ENCODE data around the gene TRMT112.
"Not testable (repeated sequence)": the region's sequence is repeated elsewhere in the genome, so short reads cannot be mapped to it uniquely, and the experiment has no call there.

The TRMT112 gene

DNA sequence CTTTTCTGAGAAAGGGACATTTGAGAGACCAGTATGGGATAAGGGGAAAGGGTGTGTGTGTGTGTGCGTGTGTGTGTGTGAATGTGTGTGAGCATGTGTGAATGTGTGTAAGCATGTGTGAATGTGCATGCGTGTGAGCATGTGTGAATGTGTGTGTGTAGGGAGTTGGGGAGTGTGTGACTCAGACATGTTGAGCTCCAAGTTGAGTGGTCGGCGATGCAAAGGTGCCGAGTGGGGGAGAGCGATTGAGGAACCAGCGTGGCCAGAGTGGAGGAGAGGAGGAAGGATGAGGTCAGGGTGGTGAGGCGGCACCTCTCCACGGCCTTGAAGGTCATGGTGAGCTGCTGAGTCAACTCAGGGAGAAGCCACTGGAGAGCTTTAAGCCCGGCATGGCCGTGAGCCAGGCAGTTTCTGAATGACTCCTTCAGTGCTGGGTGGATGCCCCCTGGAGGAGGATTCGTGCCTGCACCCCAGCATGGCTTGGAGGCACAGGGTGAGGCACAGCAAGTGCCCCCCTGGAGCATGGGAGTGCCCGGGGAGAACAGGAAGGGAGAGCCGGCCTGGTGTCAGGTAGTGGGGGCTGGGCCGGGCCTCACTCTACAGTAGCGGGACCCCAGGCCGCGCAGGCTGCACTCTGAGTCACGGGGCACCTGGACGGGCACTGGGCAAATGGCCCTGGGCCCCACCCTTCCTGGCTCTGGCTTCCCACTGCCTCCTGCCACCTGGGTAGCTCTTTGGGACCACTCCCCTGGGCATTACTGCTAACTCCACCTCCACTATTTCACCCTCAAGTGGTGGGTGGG is 14.4 kb upstream of the TRMT112 start:
- DNase-seq (ENCODE audit: low read depth in 2 of 2) = peak; percentile 33 to 36

DNA sequence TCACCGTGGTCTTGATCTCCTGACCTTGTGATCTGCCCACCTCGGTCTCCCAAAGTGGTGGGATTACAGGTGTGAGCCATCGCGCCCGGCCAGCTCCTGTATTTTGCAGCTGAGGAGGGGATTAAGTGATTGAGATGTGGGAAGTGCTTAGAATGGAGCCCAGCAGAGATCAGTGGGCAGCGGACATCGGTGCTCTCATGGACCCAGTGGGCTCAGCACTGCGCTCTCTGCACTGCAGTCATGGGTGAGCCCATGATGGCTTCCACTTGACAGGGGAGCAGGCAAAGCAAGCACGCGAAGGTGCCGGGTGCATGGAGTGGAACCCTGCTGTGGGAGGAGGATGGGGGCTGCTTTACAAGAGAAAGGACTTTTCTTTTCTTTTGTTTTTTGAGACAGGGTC is 13.5 kb upstream of the TRMT112 start:
- DNase-seq (ENCODE audit: low read depth in 2 of 2) = no peak

DNA sequence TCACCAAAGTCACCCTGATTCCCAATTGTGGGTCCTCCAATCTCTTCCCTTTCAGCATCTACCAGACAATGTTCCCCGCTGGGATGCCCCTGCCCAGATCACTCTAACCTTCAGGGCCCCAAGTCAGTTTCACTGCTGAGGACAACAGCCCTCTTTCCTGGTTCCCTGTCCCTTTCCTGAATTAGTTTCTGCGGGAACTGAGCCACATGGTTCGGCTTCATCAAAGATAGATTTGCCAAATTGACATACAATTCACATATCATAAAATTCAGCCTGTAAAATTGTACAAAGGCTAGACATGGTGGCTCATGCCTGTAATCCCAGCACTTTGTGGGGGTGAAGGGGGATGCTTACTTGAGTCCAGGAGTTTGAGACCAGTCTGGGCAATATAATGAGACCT is 10.6 kb upstream of the TRMT112 start:
- no peak for DNase-seq (ENCODE audit: low read depth in 2 of 2)

DNA sequence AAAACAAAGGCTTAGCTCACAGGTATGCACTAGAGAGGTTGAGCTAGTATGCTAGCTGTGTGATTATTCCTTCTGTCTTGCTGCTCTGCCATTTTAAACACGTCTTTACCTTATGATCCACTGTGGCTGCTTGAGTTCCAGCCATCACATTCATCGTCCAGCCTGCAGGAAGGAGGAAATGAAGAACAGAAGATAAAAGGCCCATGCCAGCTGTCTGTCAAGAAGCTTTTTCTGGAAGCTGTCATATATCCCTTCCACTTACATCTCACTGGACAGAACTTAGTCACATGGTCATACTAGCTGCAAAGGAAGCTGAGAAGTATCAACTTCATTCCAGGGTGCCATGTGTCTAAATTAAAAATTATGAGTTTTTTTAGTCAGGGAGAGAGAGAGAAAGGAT is 10.0 kb upstream of the TRMT112 start:
- DNase-seq (ENCODE audit: low read depth in 2 of 2) = no peak

DNA sequence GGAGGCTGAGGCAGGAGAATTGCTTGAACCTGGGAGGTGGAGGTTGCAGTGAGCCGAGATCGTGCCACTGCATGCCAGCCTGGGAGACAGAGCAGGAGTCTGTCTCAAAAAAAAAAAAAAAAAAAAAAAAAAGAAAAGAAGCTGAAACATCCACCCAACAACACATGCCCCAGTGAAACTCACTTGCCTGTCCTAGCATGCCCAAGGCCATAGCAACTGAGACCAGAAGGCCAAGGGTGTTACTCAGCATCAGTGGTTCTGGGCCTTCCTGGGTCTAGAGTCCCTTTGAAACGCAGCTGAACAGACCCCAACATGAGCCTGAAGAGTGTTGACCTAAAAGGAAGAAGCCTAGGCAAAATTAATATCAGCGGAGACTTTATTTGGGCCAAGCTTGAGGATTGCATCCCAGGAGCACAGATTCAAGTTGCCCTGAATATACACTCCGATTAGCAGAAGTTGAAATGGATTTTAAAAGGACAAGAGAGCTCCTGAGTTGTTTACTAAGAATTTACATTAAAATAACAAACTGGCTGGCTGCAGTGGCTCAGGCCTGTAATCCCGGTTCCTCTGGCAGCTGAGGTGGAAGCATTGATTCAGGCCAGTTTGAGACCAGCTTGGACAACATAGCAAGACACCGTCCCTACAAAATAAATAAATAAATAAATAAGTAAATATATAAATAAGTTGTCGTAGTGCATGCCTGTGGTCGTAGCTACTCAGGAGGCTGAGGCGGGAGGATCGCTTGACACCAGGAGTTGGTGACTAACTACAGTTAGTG is 7.5 kb upstream of the TRMT112 start:
- DNase-seq (ENCODE audit: low read depth in 2 of 2) = no peak

DNA sequence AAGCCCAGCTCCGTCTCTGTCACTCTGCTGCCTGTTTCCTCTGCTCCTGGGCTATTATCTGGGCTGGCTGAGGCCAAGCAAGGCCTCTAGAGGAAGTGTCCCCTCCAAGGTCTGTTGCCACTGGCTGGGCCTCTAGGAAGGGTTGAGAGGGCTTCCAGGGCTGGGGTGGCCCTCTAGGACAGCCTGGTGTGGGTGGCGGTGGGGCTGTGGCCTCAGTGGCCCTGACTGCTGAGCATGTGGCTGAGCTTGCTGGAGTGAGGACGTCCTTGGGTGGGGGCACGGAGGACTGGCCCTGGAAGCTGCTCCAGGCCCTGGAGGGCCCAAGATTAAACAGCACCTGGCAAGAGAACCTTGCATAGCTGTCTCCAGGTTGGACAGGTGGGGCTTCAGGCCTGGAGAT is 6.6 kb upstream of the TRMT112 start:
- DNase-seq (ENCODE audit: low read depth in 2 of 2) = not testable (repeated sequence)

DNA sequence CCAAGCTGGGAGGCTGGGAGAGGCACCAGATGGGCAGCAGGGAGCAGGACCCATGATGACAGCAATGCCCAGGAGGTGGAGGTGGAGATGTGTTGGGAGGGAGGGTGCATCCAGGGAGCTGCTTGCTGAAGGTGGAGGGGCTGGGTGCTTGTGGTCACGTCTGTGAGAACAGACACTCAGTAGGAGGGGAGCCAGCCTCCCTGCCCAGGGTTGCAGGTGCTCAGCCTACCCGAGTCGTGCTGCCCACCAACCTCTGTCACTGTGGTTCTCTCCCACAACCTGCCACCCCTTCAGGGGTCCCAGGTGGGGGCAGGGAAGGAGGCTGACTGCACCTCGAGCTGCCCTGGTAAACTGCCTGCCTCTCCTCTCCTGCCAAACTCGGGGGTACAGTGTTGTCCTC is 6.0 kb upstream of the TRMT112 start:
- DNase-seq (ENCODE audit: low read depth in 2 of 2) = no peak

DNA sequence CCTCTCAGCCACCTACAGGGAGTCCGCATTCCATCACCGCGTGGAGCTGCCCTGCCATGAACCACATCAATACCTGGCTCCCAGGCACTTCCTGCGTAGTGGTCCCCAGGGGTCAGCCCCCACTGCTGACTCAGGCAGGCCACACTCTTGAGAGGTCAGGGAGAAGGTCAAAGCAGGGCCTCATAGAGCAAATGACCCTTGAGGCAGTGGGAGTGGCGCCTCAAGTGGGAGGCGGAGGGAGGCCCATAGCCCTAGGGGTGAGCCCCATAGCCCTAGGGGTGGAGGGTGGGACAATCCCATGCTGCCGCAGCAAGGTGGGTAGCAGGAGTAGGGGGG is 5.5 kb upstream of the TRMT112 start:
- no peak for DNase-seq (ENCODE audit: low read depth in 2 of 2)

- no peak for DNase-seq (ENCODE audit: low read depth in 2 of 2)
These were observed 4.2 kb upstream of the TRMT112 start for GRCh38 chr11:64321533-64321932.

DNA sequence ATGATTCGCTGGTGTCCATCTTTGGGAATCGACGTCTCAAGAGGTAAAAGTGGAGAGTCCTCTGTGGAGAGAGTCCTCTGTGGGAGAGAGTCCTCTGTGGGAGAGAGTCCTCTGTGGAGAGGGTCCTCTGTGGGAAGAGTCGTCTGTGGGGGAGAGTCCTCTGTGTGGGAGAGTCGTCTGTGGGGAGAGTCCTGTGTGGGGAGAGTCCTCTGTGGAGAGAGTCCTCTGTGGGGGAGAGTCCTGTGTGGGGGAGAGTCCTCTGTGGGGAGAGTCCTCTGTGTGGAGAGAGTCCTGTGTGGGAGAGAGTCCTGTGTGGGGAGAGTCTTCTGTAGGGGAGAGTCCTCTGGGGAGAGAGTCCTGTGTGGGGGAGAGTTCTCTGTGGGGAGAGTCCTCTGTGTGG is 3.7 kb upstream of the TRMT112 start:
- no peak for DNase-seq (ENCODE audit: low read depth in 2 of 2)

DNA sequence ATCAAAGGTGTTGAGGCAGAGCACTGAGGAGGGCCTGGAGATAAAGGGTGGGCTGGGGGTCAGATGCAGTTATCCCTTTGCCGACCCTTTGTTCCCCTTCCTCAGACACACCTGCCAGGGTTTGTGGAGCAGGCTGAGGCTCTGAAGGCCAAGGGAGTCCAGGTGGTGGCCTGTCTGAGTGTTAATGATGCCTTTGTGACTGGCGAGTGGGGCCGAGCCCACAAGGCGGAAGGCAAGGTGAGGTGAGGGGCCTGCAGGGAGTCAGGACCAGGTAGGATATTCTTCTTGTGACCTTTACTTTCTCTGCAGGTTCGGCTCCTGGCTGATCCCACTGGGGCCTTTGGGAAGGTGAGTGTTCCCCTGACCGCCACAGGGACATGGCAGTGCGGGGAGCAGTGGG is 3.2 kb upstream of the TRMT112 start:
- DNase-seq (ENCODE audit: low read depth in 2 of 2) = no peak

- DNase-seq (ENCODE audit: low read depth in 2 of 2) = no peak
These were observed 1.7 kb upstream of the TRMT112 start for GRCh38 chr11:64318766-64319761.

- peak; percentile 86 to 87 for DNase-seq (ENCODE audit: low read depth in 2 of 2)
These were observed 804 bp upstream of the TRMT112 start, which contains the start of gene PRDX5 for GRCh38 chr11:64317961-64318765. Gene PRDX5 (plus strand): TSS chr11:64318121. CDS start chr11:64318216, 95 bp downstream.

- DNase-seq (ENCODE audit: low read depth in 2 of 2) = no peak
These were observed 561 bp downstream of the TRMT112 start for GRCh38 chr11:64316672-64317324.

- not testable (repeated sequence) for DNase-seq (ENCODE audit: low read depth in 2 of 2)
These were observed 1.5 kb downstream of the TRMT112 start for GRCh38 chr11:64315667-64316526.

DNA sequence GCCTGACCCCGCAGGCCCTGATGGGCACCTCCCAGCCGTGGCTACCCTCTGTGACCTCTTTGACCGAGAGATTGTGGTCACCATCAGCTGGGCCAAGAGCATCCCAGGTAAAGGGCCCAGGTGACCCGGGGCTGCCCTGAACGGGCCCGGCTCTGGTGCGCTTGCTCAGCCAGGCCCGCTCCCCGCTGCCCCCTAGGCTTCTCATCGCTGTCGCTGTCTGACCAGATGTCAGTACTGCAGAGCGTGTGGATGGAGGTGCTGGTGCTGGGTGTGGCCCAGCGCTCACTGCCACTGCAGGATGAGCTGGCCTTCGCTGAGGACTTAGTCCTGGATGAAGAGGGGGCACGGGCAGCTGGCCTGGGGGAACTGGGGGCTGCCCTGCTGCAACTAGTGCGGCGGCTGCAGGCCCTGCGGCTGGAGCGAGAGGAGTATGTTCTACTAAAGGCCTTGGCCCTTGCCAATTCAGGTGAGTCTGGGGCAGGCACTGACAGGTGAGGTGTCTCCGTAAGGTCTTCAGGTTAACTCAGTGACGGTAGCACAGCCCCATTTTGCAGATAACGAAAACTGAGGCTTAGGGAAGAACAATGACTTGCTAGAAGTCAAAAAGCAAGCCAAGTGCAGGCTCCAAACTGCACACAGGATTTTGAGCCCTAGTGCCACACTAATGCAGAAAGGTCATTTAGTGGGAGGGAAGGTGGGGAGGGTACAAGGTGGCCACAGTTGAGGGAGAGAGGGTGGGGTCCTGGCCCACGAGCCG is 2.4 kb downstream of the TRMT112 start:
- no peak for DNase-seq (ENCODE audit: low read depth in 2 of 2)

- no peak for DNase-seq (ENCODE audit: low read depth in 2 of 2)
These were observed 3.1 kb downstream of the TRMT112 start for GRCh38 chr11:64314146-64314804.

GRCh38 chr11:64313491-64314145 is 3.7 kb downstream of the TRMT112 start:
- no peak for DNase-seq (ENCODE audit: low read depth in 2 of 2)
